GM21737 (cell line): Measurements from ENCODE around the gene TNFRSF13B.
"Not testable (repeated sequence)": the region's sequence is repeated elsewhere in the genome, so short reads cannot be mapped to it uniquely, and the experiment has no call there.

ENCODE experiments used
- ATAC-seq: cut with Tn5 transposase; IDR thresholded peaks from one replicate; pipeline ENCODE4 v1.9.1; 2021; ENCODE audit warnings: mild to moderate bottlenecking, moderate library complexity; ENCODE audit not compliant: unreplicated experiment

TNFRSF13B gene

GRCh38 chr17:16961792-16962191 lies 10.1 kb downstream of the TNFRSF13B start:
- ATAC-seq = no peak

GRCh38 chr17:16961022-16961421 lies 10.9 kb downstream of the TNFRSF13B start:
- not testable (repeated sequence) for ATAC-seq

GRCh38 chr17:16955011-16955410 lies 16.9 kb downstream of the TNFRSF13B start:
- not testable (repeated sequence) for ATAC-seq

- ATAC-seq = no peak
Measured at GRCh38 chr17:16954521-16954920, 17.4 kb downstream of the TNFRSF13B start.

- no peak for ATAC-seq
Measured at GRCh38 chr17:16953841-16954240, 18.1 kb downstream of the TNFRSF13B start.

GRCh38 chr17:16953347-16953746 lies 18.6 kb downstream of the TNFRSF13B start:
- no peak for ATAC-seq

- ATAC-seq = no peak
Measured at GRCh38 chr17:16952401-16952800, 19.5 kb downstream of the TNFRSF13B start.

- no peak for ATAC-seq
Measured at GRCh38 chr17:16950488-16950887, 21.4 kb downstream of the TNFRSF13B start.

GRCh38 chr17:16948587-16949376 lies 23.1 kb downstream of the TNFRSF13B start:
- no peak for ATAC-seq

GRCh38 chr17:16947470-16947869 lies 24.4 kb downstream of the TNFRSF13B start:
- ATAC-seq = no peak

GRCh38 chr17:16945663-16946218 lies 26.2 kb downstream of the TNFRSF13B start:
- ATAC-seq = no peak

- ATAC-seq = no peak
Measured at GRCh38 chr17:16945136-16945482, 26.8 kb downstream of the TNFRSF13B start.

- no peak for ATAC-seq
Measured at GRCh38 chr17:16944334-16945135, 27.4 kb downstream of the TNFRSF13B start.

- ATAC-seq = no peak
Measured at GRCh38 chr17:16943541-16944333, 28.2 kb downstream of the TNFRSF13B start.

GRCh38 chr17:16943032-16943352 lies 28.9 kb downstream of the TNFRSF13B start:
- no peak for ATAC-seq

- ATAC-seq = no peak
Measured at GRCh38 chr17:16942141-16943031, 29.5 kb downstream of the TNFRSF13B start.

- no peak for ATAC-seq
Measured at GRCh38 chr17:16941072-16942036, 30.6 kb downstream of the TNFRSF13B start.

GRCh38 chr17:16940116-16940881 lies 31.6 kb downstream of the TNFRSF13B start:
- no peak for ATAC-seq
